CD4-positive, alpha-beta T cell treated with Interleukin-15 for 1 hour (primary cell): ENCODE measurements around the gene PTCD3.

Experiments
- DNase-seq: peaks from one replicate; pipeline ENCODE4 v3.0.0-alpha.2; 2020

Gene PTCD3

GRCh38 chr2:86147793-86148192 is 41.8 kb downstream of the PTCD3 start:
- DNase-seq = no peak

DNA sequence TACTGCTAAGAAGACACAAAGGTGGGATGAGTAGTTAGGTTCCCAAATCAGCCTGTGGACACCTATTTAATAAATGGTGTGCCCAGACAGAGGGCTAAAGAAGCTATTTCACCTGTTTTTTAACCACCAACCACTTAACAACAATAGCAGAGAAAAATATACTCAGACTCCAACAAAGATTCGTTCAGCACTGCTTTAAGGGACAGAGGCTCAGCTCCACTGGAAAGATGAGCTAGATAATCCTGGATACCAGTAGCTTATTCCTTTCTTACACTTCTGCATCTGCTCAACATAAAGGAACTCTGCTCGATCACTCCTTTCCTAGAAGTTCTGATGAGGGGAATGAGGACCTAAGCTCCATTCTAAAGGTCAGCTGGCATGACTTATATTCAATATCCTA is 44.5 kb downstream of the PTCD3 start:
- no peak for DNase-seq

DNA sequence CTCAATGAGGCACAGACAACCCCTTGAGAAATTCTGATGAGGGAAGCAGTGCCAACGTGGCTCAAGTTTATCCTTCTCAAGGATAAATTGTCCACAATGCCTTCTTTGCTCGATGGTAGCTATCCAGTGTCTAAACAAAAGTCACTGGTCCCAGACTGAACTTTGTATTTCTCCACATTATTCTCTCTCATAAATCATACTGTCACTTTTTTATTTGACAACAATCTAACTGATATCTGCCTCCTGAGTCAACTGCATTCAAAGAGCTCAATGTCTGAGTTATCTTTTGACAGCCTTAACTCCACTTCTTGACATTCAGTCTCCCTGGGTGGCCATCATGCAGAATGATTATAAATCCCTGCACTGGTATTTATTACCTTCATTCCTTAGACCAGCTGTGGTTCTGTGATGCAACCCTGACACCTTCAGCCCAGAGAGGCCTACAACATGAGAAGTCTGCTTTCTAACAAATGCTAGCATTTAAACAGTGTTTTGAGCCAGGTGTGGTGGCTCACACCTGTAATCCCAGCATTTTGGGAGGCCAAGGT is 51.0 kb downstream of the PTCD3 start:
- no peak for DNase-seq

DNA sequence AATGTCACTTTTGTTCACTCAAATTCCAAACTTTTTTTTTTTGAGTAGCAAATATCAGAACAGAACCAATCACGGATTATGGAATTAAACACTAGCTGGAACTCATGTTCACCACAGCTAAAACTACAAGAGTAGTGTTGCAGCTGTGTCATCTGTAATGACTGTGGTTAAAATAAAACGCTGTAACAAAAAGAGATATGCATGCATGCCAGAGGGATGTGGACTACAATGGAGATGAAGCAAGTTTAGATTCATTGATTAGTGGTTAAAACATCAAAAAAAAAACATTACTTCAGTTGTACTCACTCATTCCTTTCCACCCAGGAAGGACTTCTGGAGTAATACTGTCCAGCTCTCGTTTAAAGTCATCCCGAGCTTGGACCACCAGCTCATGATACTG is 52.3 kb downstream of the PTCD3 start:
- DNase-seq = no peak

DNA sequence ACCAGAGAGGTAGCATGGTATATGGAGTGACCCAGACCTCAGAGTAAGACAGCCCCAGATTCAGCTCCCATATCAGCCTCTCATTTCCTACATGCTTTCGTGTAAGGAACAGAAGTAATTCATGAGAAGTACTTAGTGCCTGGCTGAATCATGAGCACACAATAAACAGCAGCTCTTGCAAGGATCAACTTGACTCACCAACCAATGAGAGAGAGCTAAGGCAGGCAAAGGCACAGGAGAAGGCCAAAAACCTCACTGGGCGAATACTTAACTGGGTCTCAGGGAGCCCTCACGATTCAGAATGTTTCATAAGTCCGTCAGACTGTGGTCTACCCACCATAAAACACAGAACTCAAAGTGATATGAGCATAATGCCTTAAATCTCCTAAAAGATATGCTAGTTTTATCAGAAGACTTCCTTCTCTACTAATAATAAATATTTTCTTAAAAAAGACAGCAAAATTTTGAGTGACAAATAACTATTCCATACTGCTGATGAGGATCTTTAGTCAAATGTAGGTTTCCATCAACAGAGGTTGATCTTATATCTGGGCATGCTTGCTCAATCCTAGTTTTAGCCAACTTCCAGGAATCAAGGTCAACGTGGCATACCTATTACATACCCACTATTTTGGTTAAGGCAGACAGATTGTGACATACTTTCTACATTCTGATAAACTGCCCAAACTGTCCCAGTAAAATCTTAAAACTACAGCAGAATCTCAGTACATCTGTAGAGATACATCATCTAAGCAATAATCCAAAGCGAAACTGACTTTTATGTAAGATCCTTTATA is 54.3 kb downstream of the PTCD3 start:
- no peak for DNase-seq

GRCh38 chr2:86170449-86170848 is 64.4 kb downstream of the PTCD3 start:
- no peak for DNase-seq

DNA sequence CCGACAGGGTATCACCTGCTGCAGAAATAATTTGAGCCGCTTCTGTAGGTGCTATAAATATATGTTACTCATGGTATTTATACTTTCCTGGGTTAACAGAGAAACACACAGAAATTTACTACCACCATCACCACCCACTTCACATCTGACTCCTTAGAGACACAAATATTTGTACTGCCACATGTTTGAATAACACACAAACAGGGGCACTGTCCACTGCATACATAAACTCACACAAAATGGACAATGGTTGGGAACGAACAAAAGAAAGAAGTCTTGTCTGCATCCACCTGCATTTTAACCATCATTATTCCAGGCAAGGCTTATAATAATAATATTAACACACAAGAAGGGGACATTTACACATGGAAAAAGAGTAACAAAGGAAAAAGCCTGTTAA is 65.3 kb downstream of the PTCD3 start:
- DNase-seq = no peak

DNA sequence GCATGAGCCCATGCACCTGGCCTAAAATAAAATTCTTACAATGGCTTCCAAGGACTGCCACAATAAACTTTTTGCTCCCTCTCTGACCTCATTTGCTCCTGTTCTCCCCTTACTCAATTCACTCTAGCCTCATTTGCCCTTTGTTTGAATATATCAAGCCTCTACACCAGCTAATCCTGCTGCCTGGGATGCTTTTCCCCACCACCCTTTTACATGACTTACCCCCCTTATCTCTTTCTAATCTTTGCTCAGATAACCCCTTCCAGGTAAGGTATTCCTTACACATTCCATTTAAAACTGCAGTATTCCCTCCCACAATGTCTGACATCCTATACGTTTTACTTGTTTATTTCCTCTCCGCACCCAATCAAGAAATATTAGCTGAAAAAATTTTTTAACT is 66.6 kb downstream of the PTCD3 start:
- no peak for DNase-seq

GRCh38 chr2:86174445-86174844 is 68.4 kb downstream of the PTCD3 start:
- no peak for DNase-seq

DNA sequence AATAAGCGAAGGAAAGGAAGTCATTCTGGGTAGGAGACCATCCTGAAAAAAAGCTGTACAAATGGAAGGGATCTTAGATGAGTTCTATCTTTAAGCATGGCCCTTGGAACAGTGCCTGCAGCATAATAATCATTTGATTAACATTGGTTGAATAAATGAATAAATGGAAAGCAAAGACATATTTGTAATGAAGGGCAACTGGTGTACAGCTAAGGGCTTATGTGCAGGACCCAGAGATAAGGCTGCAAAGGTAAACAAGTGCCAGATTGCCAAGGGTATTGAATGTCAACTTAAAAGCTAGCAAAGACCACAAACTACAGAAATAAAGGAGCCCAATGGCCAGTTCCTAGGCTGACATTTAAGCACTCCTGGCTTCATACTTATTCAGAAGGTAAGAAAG is 69.8 kb downstream of the PTCD3 start:
- no peak for DNase-seq

- no peak for DNase-seq
Observed at GRCh38 chr2:86176597-86176996, 70.6 kb downstream of the PTCD3 start.

GRCh38 chr2:86185517-86186212 is 79.6 kb downstream of the PTCD3 start:
- peak; percentile 18 for DNase-seq

DNA sequence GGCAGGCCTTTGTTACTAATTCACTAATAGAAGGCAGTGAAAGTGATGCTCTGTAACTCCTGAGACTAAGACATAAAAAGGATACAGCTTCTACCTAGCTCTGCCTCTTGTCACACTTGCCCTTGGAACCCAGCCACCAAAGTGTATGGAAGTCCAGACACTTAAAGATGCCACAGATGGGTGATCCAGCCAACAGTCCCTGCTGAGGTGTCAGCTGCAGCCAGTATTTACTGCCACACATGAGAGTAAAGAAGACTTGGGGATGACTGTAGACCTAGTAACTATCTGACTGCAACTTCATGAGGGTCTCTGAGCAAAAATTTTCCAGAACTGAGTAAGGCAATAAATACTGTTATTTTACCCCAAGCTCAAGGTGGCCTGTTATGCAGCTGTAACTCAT is 80.4 kb downstream of the PTCD3 start:
- DNase-seq = no peak

GRCh38 chr2:86189782-86190416 is 83.9 kb downstream of the PTCD3 start:
- DNase-seq = no peak
